Right atrium auricular region (tissue), 2 donors: ENCODE results near the gene ATP6AP2. TPM values are rescaled to one million over a fixed set of nuclear protein-coding genes. Genes with fewer than 3 reads are reported as not detected.
A peak's percentile ranks its signal among the peaks of the same experiment; 100 is the strongest.
"Not testable (repeated sequence)": the region's sequence is repeated elsewhere in the genome, so short reads cannot be mapped to it uniquely, and the experiment has no call there.

Experiments used
- DNase-seq: peaks from one replicate; pipeline ENCODE4 v3.0.0-alpha.2; 2019; ENCODE audit warnings: low spot score
- H3K27ac ChIP-seq, 2 donors: fragments of 200-600 bp; sonication (generic); 1 replicate in 1 of 2; 2 replicates in 1 of 2; pipeline ENCODE4 v1.5.1; 2016 to 2019
- H3K27me3 ChIP-seq, 2 donors: fragments of 200-600 bp; sonication (generic); one replicate each; pipeline versions ENCODE4 v1.5.1 to v1.6.0; 2017 to 2019
- H3K36me3 ChIP-seq: fragments of 200-600 bp; sonication (generic); one replicate; pipeline ENCODE4 v1.5.1; 2016
- H3K4me1 ChIP-seq, 2 donors: fragments of 200-600 bp; sonication (generic); one replicate each; pipeline versions ENCODE4 v1.5.1 to v1.6.0; 2017 to 2019
- H3K4me3 ChIP-seq, 2 donors: fragments of 200-600 bp; sonication (generic); 1 replicate in 1 of 2; 2 replicates in 1 of 2; pipeline ENCODE4 v1.5.1; 2017 to 2019; ENCODE audit warnings: mild to moderate bottlenecking in 1 of 2, moderate library complexity in 1 of 2
- H3K9me3 ChIP-seq, 2 donors: fragments of 200-600 bp; sonication (generic); one replicate each; pipeline ENCODE4 v1.5.1; 2019
- total RNA-seq, 2 donors: library from RNA; depleted of rRNA; stranded (reverse); fragments of >200 nt; gene quantifications; one replicate each; pipeline ENCODE4 v1.1.0, GENCODE V29; 2016
- TF ChIP-seq, protein P1 (sequence below), 2 donors: fragments of 200-600 bp; sonication (generic); IDR thresholded peaks; one replicate each; pipeline ENCODE4 v1.5.1; 2019; ENCODE audit warnings: antibody characterized with exemption in 2 of 2

Gene ATP6AP2
- total RNA-seq, 2 donors from 2014 or later, result 50.9 to 52.8 TPM

DNA sequence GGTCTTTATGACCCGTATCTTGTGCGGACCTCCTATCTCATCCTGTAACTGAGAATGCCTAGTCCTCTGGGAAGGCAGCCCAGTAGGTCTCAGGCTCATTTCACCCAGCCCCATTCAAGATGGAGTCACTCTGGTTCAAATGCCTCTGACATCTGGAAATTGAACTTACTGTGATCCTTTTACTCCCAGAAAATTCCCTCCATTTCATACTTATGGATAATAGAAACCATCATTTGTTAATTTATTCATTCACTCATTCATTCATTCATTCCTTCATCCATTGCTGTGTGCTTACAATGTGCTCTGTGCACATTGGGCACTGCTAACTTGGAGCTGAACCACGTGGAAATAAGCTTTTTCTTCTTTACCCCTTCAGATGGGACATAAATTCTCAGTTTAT lies 9.2 kb upstream of the ATP6AP2 start:
- Histone ChIP-seq H3K9me3 (no peaks in the 10 kb centered on the region), H3K4me1 (no peaks in the 10 kb centered on the region), H3K27me3 (no peaks in the 10 kb centered on the region), H3K36me3 (no peaks in the 10 kb centered on the region), H3K4me3 (no peak overlapping the region), H3K27ac (no peak overlapping the region)
- TF ChIP-seq, protein P1, sequence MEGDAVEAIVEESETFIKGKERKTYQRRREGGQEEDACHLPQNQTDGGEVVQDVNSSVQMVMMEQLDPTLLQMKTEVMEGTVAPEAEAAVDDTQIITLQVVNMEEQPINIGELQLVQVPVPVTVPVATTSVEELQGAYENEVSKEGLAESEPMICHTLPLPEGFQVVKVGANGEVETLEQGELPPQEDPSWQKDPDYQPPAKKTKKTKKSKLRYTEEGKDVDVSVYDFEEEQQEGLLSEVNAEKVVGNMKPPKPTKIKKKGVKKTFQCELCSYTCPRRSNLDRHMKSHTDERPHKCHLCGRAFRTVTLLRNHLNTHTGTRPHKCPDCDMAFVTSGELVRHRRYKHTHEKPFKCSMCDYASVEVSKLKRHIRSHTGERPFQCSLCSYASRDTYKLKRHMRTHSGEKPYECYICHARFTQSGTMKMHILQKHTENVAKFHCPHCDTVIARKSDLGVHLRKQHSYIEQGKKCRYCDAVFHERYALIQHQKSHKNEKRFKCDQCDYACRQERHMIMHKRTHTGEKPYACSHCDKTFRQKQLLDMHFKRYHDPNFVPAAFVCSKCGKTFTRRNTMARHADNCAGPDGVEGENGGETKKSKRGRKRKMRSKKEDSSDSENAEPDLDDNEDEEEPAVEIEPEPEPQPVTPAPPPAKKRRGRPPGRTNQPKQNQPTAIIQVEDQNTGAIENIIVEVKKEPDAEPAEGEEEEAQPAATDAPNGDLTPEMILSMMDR (IDR thresholded peaks at IDR 0.05), result no peak
- DNase-seq, result no peak

DNA sequence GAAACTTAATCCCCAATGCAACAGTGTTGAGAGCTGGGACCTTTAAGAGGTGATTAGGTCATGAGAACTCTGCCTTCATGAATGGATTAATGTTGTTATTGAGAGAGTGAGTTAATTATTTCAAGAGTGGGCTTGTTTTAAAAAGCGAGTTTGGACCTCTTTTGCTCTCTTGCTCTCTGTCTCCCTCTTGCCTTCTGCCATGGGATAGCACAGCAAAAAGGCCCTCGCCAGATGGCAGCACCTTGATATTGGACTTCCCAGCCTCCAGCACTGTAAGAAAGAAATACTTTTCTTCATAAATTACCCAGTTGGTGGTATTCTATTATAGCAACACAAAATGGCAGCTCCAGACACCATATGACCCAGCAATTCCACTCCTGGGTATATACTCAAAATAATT lies 7.0 kb upstream of the ATP6AP2 start:
- H3K4me1 ChIP-seq, result no peaks in the 10 kb centered on the region
- H3K9me3 ChIP-seq, result no peaks in the 10 kb centered on the region
- no peaks in the 10 kb centered on the region for H3K27me3 ChIP-seq
- no peak overlapping the region for H3K4me3 ChIP-seq
- H3K36me3 ChIP-seq, result no peaks in the 10 kb centered on the region
- TF ChIP-seq, protein P1 (IDR thresholded peaks at IDR 0.05), result peak in 1 of 2 donors; percentile 44
- H3K27ac ChIP-seq, result no peak overlapping the region
- DNase-seq, result no peak

DNA sequence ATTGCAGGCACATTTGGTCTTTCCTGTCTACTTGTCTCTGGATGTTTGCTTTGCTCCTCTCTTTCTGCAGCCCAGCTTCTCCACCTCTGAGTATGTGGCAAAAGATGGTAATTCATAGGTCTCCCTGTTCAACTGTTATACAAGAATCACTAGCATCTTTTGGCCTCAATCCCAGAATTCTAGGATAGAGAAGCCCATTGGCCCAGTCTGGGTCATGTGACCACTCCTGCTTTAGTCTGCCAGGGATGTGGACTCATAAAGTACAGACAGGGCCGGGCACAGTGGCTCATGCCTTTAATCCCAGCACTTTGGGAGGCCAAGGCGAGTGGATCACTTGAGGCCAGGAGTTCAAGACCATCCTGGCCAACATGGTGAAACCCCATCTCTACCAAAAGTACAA lies 5.4 kb upstream of the ATP6AP2 start:
- not testable (repeated sequence) for H3K27me3 ChIP-seq

GRCh38 chrX:40576291-40576690 lies 4.5 kb upstream of the ATP6AP2 start:
- Histone ChIP-seq H3K27me3 (no peaks in the 10 kb centered on the region), H3K27ac (no peak overlapping the region), H3K4me1 (no peaks in the 10 kb centered on the region), H3K9me3 (no peaks in the 10 kb centered on the region), H3K36me3 (no peaks in the 10 kb centered on the region), H3K4me3 (no peak overlapping the region)
- DNase-seq, result no peak
- TF ChIP-seq, protein P1 (IDR thresholded peaks at IDR 0.05), result no peak

More for the DNA sequence above, 5.4 kb upstream of the ATP6AP2 start:
- not testable (repeated sequence) for H3K4me1 ChIP-seq, H3K4me3 ChIP-seq, H3K27ac ChIP-seq, H3K36me3 ChIP-seq, DNase-seq, H3K9me3 ChIP-seq

GRCh38 chrX:40578039-40578695 lies 2.6 kb upstream of the ATP6AP2 start:
- DNase-seq, result no peak
- TF ChIP-seq, protein P1 (IDR thresholded peaks at IDR 0.05), result no peak
- no peaks in the 10 kb centered on the region for H3K9me3 ChIP-seq
- peaks cover 0 to 10% of the 10 kb centered on the region in 2 donors for H3K4me1 ChIP-seq
- no peak overlapping the region for H3K4me3 ChIP-seq
- no peaks in the 10 kb centered on the region for H3K27me3 ChIP-seq
- H3K27ac ChIP-seq, result no peak overlapping the region
- H3K36me3 ChIP-seq, result no peaks in the 10 kb centered on the region

GRCh38 chrX:40579141-40579540 lies 1.6 kb upstream of the ATP6AP2 start:
- no peak overlapping the region for H3K4me3 ChIP-seq
- TF ChIP-seq, protein P1 (IDR thresholded peaks at IDR 0.05), result no peak
- no peaks in the 10 kb centered on the region for H3K9me3 ChIP-seq
- DNase-seq, result no peak
- H3K4me1 ChIP-seq, result peaks cover 0 to 10% of the 10 kb centered on the region in 2 donors
- H3K36me3 ChIP-seq, result no peaks in the 10 kb centered on the region
- no peak overlapping the region for H3K27ac ChIP-seq
- no peaks in the 10 kb centered on the region for H3K27me3 ChIP-seq
